Activated CD8-positive, alpha-beta memory T cell treated with anti-CD3 and anti-CD28 coated beads for 4 hours (primary cell): ENCODE data around the gene IGLL1.

Experiments
- DNase-seq, 2 donors: peaks; one replicate each; pipeline ENCODE4 v3.0.0-alpha.2; 2020; ENCODE audit warnings: low read depth in 2 of 2

The IGLL1 gene

GRCh38 chr22:23529166-23530103 is 50.7 kb downstream of the IGLL1 start:
- DNase-seq: no peak

- no peak for DNase-seq
Observed at GRCh38 chr22:23527971-23528740, 51.9 kb downstream of the IGLL1 start.

- no peak for DNase-seq
Observed at GRCh38 chr22:23526596-23527316, 53.3 kb downstream of the IGLL1 start.

- no peak for DNase-seq
Observed at GRCh38 chr22:23525510-23525909, 54.6 kb downstream of the IGLL1 start.

- DNase-seq: no peak
Observed at GRCh38 chr22:23524226-23524625, 55.9 kb downstream of the IGLL1 start.

GRCh38 chr22:23523713-23524112 is 56.4 kb downstream of the IGLL1 start:
- no peak for DNase-seq
